ENCODE results near the gene SSTR3. TPM values are rescaled to one million over a fixed set of nuclear protein-coding genes. Genes with fewer than 3 reads are reported as not detected.

Gene SSTR3
- total and polyA plus RNA-seq, 2 of the 13 experiments (the other 11 are each of a cell fraction or from before 2014, with no cell fraction given), result 0.08 to 0.64 TPM

DNA sequence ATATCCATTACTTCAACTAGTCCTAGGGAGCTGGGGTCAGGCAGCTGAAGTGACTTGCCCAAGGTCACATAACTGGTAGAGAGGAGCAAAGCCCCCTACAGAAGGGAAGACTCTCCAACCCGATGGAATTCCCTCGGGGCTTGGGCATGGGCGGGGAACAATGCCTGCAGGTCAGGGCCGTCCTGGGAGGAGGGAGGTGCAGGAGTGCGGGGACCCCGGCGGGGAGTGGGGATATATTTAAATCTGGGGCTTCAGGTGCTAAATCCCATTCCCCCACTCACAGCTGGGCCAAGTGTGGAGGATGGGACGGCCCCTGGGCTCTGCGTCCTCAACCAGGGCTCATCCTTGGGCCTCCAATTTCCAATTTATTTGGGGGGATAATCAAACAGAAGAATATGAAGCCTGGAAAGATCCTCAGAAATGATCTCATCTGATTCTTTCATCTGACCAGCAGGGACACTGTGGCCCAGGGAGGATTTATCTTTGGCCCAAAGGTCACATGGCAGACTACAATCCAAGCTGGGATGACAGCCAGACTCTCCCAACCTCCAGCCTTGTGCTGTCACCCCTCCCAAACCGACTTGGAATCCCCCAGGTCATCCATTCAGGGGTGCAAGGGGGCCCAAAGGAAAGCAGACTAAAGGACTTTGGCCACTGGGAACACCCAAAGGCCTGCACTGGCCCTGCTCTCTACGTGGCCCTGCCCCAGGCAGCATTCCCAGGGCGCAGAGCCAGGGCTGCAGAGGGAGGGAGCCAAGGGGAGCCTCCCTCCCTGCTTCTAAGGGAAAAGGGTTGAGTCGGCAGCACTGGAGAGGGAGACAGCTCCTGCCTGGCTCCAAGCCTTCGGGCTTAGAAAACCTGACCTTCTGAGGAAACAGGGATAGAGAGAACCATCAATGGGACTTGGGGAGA lies 15.5 kb downstream of the SSTR3 start (continued):
- TF ChIP-seq, protein P1, sequence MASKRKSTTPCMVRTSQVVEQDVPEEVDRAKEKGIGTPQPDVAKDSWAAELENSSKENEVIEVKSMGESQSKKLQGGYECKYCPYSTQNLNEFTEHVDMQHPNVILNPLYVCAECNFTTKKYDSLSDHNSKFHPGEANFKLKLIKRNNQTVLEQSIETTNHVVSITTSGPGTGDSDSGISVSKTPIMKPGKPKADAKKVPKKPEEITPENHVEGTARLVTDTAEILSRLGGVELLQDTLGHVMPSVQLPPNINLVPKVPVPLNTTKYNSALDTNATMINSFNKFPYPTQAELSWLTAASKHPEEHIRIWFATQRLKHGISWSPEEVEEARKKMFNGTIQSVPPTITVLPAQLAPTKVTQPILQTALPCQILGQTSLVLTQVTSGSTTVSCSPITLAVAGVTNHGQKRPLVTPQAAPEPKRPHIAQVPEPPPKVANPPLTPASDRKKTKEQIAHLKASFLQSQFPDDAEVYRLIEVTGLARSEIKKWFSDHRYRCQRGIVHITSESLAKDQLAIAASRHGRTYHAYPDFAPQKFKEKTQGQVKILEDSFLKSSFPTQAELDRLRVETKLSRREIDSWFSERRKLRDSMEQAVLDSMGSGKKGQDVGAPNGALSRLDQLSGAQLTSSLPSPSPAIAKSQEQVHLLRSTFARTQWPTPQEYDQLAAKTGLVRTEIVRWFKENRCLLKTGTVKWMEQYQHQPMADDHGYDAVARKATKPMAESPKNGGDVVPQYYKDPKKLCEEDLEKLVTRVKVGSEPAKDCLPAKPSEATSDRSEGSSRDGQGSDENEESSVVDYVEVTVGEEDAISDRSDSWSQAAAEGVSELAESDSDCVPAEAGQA (IDR thresholded peaks at IDR 0.05; ENCODE audit: low read depth), result no peak
- TF ChIP-seq, protein P1 (CRISPR knock-in tag; IDR thresholded peaks at IDR 0.05; ENCODE audit: borderline replicate concordance), result no peak
- TF ChIP-seq ZFX (CRISPR knock-in tag; IDR thresholded peaks at IDR 0.05; ENCODE audit: low read depth) (peak; percentile 68; the same call in 1 of the 2 replicates), ZEB1 (IDR thresholded peaks at IDR 0.05; ENCODE audit: insufficient replicate concordance, low read depth) (no peak), BHLHE40 (IDR thresholded peaks at IDR 0.05; ENCODE audit: low read length) (no peak), FOXJ3 (CRISPR knock-in tag; IDR thresholded peaks at IDR 0.05; ENCODE audit: borderline replicate concordance) (no peak), NPAS2 (CRISPR knock-in tag; IDR thresholded peaks at IDR 0.05; ENCODE audit: borderline replicate concordance) (no peak), TAF15 (IDR thresholded peaks at IDR 0.05; ENCODE audit: low read depth, low read length, poor library complexity, severe bottlenecking) (no peak), ZNF264 (CRISPR knock-in tag; IDR thresholded peaks at IDR 0.05) (peak; percentile 63), BORCS8-MEF2B (CRISPR knock-in tag; IDR thresholded peaks at IDR 0.05) (no peak), ZNF331 (CRISPR knock-in tag; IDR thresholded peaks at IDR 0.05) (no peak), CCAR2 (optimal IDR thresholded peaks at IDR 0.05; ENCODE audit: low read depth, low read length) (no peak), ZNF468 (CRISPR knock-in tag; IDR thresholded peaks at IDR 0.05) (no peak), ZNF207 (IDR thresholded peaks at IDR 0.05; ENCODE audit: borderline replicate concordance) (no peak), ZKSCAN8 (CRISPR knock-in tag; IDR thresholded peaks at IDR 0.05; ENCODE audit: borderline replicate concordance) (no peak)
